HG02840 (cell line): ENCODE data around the gene PRXL2B.

Experiments used
- ATAC-seq: cut with Tn5 transposase; IDR thresholded peaks from one replicate; pipeline ENCODE4 v1.9.1; 2021; ENCODE audit warnings: mild to moderate bottlenecking, moderate library complexity, moderate number of reproducible peaks; ENCODE audit not compliant: unreplicated experiment, low FRiP score

The PRXL2B gene

GRCh38 chr1:2596530-2597333 is 10.2 kb downstream of the PRXL2B start:
- ATAC-seq: no peak

GRCh38 chr1:2597441-2598328 is 11.1 kb downstream of the PRXL2B start:
- no peak for ATAC-seq

- no peak for ATAC-seq
Measured at GRCh38 chr1:2598329-2598931, 11.9 kb downstream of the PRXL2B start.

DNA sequence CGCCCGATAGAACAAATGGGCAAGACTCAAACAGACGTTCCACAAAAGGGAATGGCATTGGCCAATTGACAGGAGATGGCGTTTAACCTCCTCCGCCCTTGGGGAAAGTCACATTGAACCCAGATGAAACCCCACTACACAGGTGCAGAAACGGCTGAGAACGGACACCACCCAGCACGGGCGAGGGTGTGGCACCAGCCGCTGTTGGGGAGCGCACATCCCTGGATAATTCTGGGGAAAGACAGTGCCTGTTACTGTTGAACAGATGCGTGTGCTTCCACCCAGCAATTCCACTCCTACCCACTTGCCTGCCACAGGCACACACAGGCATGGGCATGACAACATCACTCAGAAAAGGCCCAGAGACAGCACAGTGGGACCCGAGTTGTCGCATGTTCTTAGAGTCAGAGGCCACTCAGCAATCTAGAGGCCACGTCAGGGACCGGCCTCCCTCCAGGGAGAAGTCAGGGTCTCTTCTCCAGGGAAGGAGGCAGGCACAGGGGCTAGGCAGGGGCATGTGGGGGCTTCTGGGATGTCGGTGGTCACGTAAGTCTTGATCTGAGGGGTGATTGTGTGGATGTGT is 15.2 kb downstream of the PRXL2B start:
- ATAC-seq: no peak

- no peak for ATAC-seq
Measured at GRCh38 chr1:2602311-2602835, 15.8 kb downstream of the PRXL2B start.

GRCh38 chr1:2602866-2603520 is 16.4 kb downstream of the PRXL2B start:
- no peak for ATAC-seq

DNA sequence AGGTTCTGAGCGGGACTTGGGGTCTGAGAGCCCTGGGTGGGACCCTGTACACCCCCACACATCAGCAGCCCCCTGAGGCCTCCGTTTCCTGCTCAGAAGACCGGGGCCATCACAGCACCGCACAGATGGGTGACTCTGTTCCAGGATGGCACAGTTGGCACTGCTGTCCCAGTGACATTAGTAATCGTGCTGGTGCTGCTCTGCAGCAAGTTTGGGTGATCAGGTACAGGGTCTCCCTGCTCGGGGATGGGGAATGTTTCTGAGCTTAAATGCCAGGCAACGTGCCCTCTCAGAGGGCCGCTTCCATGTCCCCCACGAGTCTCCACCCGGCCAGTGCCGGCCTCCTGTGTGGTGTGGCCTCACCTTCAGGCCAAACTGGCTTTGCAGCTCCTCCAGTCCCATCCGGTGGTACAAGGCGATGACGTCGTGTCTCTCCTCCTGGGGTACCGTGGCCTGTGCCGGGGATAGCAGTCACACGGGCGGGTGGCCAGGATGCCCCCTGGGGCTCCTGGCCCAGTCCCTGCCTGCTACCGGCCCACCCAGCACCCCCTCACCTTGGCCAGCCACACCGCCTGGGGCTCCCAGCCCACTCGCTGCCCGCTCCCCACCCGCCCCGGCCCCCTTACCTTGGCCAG is 17.1 kb downstream of the PRXL2B start:
- ATAC-seq: no peak

- ATAC-seq: no peak
Measured at GRCh38 chr1:2604156-2604843, 17.7 kb downstream of the PRXL2B start.

GRCh38 chr1:2604844-2605508 is 18.4 kb downstream of the PRXL2B start:
- no peak for ATAC-seq

GRCh38 chr1:2605509-2606395 is 19.2 kb downstream of the PRXL2B start:
- ATAC-seq: no peak

- ATAC-seq: no peak
Measured at GRCh38 chr1:2606396-2606880, 19.9 kb downstream of the PRXL2B start.

DNA sequence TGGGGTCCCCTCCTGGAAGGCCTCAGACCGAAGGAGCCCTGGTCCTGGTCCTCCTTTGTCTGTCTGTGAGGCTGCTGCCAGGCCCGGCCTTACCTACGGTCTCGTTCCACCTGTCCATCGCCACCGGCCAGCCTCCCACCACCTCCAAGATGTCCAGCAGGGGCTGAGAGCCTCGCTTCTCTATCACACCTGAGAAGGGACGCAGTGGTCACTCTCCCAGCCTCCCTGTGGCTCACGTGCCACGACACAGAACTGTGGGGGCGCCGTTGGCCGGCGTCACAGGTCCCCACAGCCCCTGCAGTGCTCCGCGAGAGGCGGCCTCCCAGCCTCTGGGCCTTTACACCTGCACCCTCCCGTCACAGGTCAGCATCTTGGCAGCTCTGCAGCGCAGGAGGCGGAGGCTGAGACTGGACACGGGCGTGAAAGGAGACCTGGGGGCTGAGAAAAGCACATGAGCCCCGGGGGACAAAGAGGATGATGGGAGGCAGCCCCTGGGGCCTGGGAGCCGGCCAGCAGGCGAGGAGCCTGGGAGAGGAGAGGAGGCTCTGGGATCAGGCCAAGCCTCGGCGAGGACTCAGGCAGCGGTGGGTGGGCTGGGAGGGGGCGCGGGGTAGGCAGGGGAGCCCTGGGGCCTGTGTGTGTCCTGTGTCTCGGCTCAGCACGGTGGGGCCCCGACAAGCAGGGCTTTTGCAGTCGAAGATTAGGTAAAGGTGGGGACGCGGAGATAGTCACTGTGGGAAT is 20.5 kb downstream of the PRXL2B start:
- no peak for ATAC-seq

GRCh38 chr1:2607641-2608091 is 21.1 kb downstream of the PRXL2B start:
- no peak for ATAC-seq

- no peak for ATAC-seq
Measured at GRCh38 chr1:2609319-2610035, 22.9 kb downstream of the PRXL2B start.

- ATAC-seq: no peak
Measured at GRCh38 chr1:2610036-2610959, 23.7 kb downstream of the PRXL2B start.
